GM11168 (cell line): ENCODE data around the gene ARID3A.
"Not testable (repeated sequence)": the region's sequence is repeated elsewhere in the genome, so short reads cannot be mapped to it uniquely, and the experiment has no call there.

Experiments
- in situ Hi-C: fragments of 300-500 bp; cut with MboI; formaldehyde crosslinking; loops from one replicate; pipeline ENCODE4 v1.12.0; 2022; ENCODE audit warnings: low sequenced_read_pairs; ENCODE audit not compliant: unreplicated experiment

The ARID3A gene

GRCh38 chr19:956766-957440 is 31.1 kb downstream of the ARID3A start:
- in situ Hi-C loops = no loop called here

- in situ Hi-C loops = not testable (repeated sequence)
Measured at GRCh38 chr19:957578-957977, 31.7 kb downstream of the ARID3A start.

- in situ Hi-C loops = no loop called here
Measured at GRCh38 chr19:958967-959855, 33.4 kb downstream of the ARID3A start.

- in situ Hi-C loops = no loop called here
Measured at GRCh38 chr19:960020-960419, 34.2 kb downstream of the ARID3A start.

- in situ Hi-C loops = no loop called here
Measured at GRCh38 chr19:960601-960938, 34.7 kb downstream of the ARID3A start.

- in situ Hi-C loops = no loop called here
Measured at GRCh38 chr19:961866-962620, 36.2 kb downstream of the ARID3A start.

- in situ Hi-C loops = no loop called here
Measured at GRCh38 chr19:962683-963400, 37.0 kb downstream of the ARID3A start.

- in situ Hi-C loops = no loop called here
Measured at GRCh38 chr19:963486-963951, 37.7 kb downstream of the ARID3A start.

- in situ Hi-C loops = no loop called here
Measured at GRCh38 chr19:964116-964520, 38.3 kb downstream of the ARID3A start.

- in situ Hi-C loops = no loop called here
Measured at GRCh38 chr19:964761-965694, 39.2 kb downstream of the ARID3A start.

- in situ Hi-C loops = no loop called here
Measured at GRCh38 chr19:966485-967088, 40.8 kb downstream of the ARID3A start.

GRCh38 chr19:970695-971094 is 44.9 kb downstream of the ARID3A start:
- in situ Hi-C loops = no loop called here

- in situ Hi-C loops = no loop called here
Measured at GRCh38 chr19:971795-972194, 46.0 kb downstream of the ARID3A start.

- in situ Hi-C loops = no loop called here
Measured at GRCh38 chr19:972281-972680, 46.4 kb downstream of the ARID3A start.

GRCh38 chr19:973726-974563 is 48.1 kb downstream of the ARID3A start:
- in situ Hi-C loops = no loop called here

GRCh38 chr19:974564-975257 is 48.9 kb downstream of the ARID3A start:
- in situ Hi-C loops = no loop called here

- in situ Hi-C loops = no loop called here
Measured at GRCh38 chr19:976476-976875, 50.6 kb downstream of the ARID3A start.
